Parathyroid adenoma (tissue), 2 donors: ENCODE measurements around the gene SLC5A9.
"Not testable (repeated sequence)": the region's sequence is repeated elsewhere in the genome, so short reads cannot be mapped to it uniquely, and the experiment has no call there.

Experiments used
- H2AFZ ChIP-seq: fragments of 300-600 bp; sonication (generic); one replicate; pipeline ENCODE4 v1.7.0; 2017; ENCODE audit warnings: antibody characterized with exemption, mild to moderate bottlenecking
- H3K27ac ChIP-seq: fragments of 300-600 bp; sonication (generic); one replicate; pipeline ENCODE4 v1.7.0; 2017
- H3K27me3 ChIP-seq: fragments of 300-600 bp; sonication (generic); one replicate; pipeline ENCODE4 v1.7.0; 2017; ENCODE audit warnings: low read length; ENCODE audit not compliant: control insufficient read depth, insufficient read depth
- H3K36me3 ChIP-seq: fragments of 300-600 bp; sonication (generic); one replicate; pipeline ENCODE4 v1.7.0; 2017; ENCODE audit warnings: low read length; ENCODE audit not compliant: control insufficient read depth, insufficient read depth
- H3K4me1 ChIP-seq: fragments of 300-600 bp; sonication (generic); one replicate; pipeline ENCODE4 v1.7.0; 2017; ENCODE audit warnings: control low read depth
- H3K4me2 ChIP-seq: fragments of 300-600 bp; sonication (generic); one replicate; pipeline ENCODE4 v1.7.0; 2017; ENCODE audit warnings: low read length
- H3K4me3 ChIP-seq: fragments of 300-600 bp; sonication (generic); one replicate; pipeline ENCODE4 v1.7.0; 2017; ENCODE audit warnings: low read depth, low read length
- H3K79me2 ChIP-seq: fragments of 300-600 bp; sonication (generic); one replicate; pipeline ENCODE4 v1.7.0; 2017; ENCODE audit warnings: control low read depth
- H3K9ac ChIP-seq: fragments of 300-600 bp; sonication (generic); one replicate; pipeline ENCODE4 v1.7.0; 2017; ENCODE audit warnings: mild to moderate bottlenecking
- H3K9me3 ChIP-seq: fragments of 300-600 bp; sonication (generic); one replicate; pipeline ENCODE4 v1.7.0; 2017; ENCODE audit warnings: low read length; ENCODE audit not compliant: control insufficient read depth
- CTCF ChIP-seq: fragments of 300-600 bp; sonication (generic); IDR thresholded peaks from one replicate; pipeline ENCODE4 v1.7.0; 2017; ENCODE audit warnings: antibody characterized with exemption, mild to moderate bottlenecking
- donor health status: primary hyperparathyroidism.

Gene SLC5A9

GRCh38 chr1:48291421-48291820 is 68.9 kb downstream of the SLC5A9 start:
- TF ChIP-seq CTCF = no peak
- no peaks in the 10 kb centered on the region for H3K27me3 ChIP-seq
- H3K9ac ChIP-seq = no peak overlapping the region
- H3K9me3 ChIP-seq = no peaks in the 10 kb centered on the region
- H2AFZ ChIP-seq = no peak overlapping the region
- H3K27ac ChIP-seq = no peak overlapping the region
- H3K4me1 ChIP-seq = no peaks in the 10 kb centered on the region
- H3K79me2 ChIP-seq = no peaks in the 10 kb centered on the region
- H3K4me2 ChIP-seq = no peak overlapping the region
- H3K4me3 ChIP-seq = no peak overlapping the region
- H3K36me3 ChIP-seq = no peaks in the 10 kb centered on the region

- Histone ChIP-seq H3K36me3 (no peaks in the 10 kb centered on the region), H3K27me3 (no peaks in the 10 kb centered on the region), H3K4me3 (no peak overlapping the region), H2AFZ (no peak overlapping the region), H3K9ac (no peak overlapping the region), H3K4me1 (no peaks in the 10 kb centered on the region), H3K9me3 (no peaks in the 10 kb centered on the region), H3K27ac (no peak overlapping the region), H3K79me2 (no peaks in the 10 kb centered on the region), H3K4me2 (no peak overlapping the region)
- no peak for TF ChIP-seq CTCF
Measured at GRCh38 chr1:48292706-48293105, 70.2 kb downstream of the SLC5A9 start.

- H3K9ac ChIP-seq, H3K79me2 ChIP-seq, H3K4me3 ChIP-seq, H3K27ac ChIP-seq, H3K4me2 ChIP-seq, H3K9me3 ChIP-seq, H2AFZ ChIP-seq, H3K27me3 ChIP-seq, H3K4me1 ChIP-seq, H3K36me3 ChIP-seq: not testable (repeated sequence)
Measured at GRCh38 chr1:48294094-48294493, 71.6 kb downstream of the SLC5A9 start.

GRCh38 chr1:48294656-48295055 is 72.1 kb downstream of the SLC5A9 start:
- Histone ChIP-seq H3K79me2 (no peaks in the 10 kb centered on the region), H3K9me3 (no peaks in the 10 kb centered on the region), H3K4me2 (no peak overlapping the region)

More at GRCh38 chr1:48294656-48295055, 72.1 kb downstream of the SLC5A9 start:
- Histone ChIP-seq H3K4me1 (no peaks in the 10 kb centered on the region), H2AFZ (no peak overlapping the region), H3K4me3 (no peak overlapping the region), H3K9ac (no peak overlapping the region), H3K27me3 (no peaks in the 10 kb centered on the region), H3K27ac (no peak overlapping the region), H3K36me3 (no peaks in the 10 kb centered on the region)
- TF ChIP-seq CTCF = no peak
